Measurements from ENCODE around the gene LARP4.

DNA sequence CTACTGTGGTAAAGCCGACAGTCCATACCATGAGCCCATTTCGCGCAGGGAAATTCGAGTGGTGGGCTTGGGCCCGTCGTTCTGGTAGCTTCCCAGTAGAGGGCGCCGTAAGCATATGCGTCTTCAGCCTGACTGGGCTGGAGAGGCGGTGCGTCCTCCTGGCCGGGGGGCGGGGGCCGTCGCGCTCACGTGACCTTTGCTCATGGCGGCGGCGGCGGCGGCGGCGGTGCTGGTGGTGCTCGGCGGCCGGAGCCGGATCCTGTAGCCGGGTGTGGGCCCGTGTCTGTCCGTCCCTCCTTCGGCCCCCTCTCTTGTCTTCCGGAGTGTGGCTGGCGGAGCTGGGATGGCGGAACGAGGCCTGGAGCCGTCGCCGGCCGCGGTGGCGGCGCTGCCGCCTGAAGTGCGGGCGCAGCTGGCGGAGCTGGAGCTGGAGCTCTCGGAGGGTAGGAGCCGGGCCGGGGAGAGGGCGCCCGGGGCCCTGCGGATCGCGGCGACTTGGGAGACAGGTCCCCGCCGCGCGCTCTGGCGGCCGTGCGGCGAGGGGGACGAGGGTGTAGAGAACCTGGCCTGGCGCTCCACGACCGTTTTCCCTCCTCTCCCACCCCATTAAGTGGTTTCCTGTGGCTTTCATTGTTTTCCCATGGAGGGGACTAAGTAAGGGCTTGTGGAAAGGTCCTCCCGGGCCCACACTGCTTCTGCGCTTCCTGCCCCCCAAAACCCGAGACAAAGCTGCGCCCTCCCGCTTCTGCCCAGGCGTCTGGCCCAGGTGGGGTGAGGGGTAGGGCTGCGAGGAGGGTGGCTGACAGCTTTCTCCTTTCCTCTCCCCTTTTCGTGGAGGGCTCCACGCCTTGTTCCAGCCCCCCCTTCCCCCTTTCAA, 104.4 kb downstream of the LARP4 start, which contains the start of gene DIP2B:
- TF ChIP-seq, protein P1, sequence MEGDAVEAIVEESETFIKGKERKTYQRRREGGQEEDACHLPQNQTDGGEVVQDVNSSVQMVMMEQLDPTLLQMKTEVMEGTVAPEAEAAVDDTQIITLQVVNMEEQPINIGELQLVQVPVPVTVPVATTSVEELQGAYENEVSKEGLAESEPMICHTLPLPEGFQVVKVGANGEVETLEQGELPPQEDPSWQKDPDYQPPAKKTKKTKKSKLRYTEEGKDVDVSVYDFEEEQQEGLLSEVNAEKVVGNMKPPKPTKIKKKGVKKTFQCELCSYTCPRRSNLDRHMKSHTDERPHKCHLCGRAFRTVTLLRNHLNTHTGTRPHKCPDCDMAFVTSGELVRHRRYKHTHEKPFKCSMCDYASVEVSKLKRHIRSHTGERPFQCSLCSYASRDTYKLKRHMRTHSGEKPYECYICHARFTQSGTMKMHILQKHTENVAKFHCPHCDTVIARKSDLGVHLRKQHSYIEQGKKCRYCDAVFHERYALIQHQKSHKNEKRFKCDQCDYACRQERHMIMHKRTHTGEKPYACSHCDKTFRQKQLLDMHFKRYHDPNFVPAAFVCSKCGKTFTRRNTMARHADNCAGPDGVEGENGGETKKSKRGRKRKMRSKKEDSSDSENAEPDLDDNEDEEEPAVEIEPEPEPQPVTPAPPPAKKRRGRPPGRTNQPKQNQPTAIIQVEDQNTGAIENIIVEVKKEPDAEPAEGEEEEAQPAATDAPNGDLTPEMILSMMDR (IDR thresholded peaks at IDR 0.05), result peak; percentile 90 to 98 (median 97)
- TF ChIP-seq POLR2A (IDR thresholded peaks at IDR 0.05) (peak; percentile 85), POLR2AphosphoS5 (IDR thresholded peaks at IDR 0.05) (peak; percentile 83)

All from prostate gland (tissue), 2 donors.